GM21529 (cell line): ENCODE measurements around the gene ASIC4.
A peak's percentile ranks its signal among the peaks of the same experiment; 100 is the strongest.

Experiments
- ATAC-seq: cut with Tn5 transposase; IDR thresholded peaks from one replicate; pipeline ENCODE4 v1.9.1; 2021; ENCODE audit not compliant: unreplicated experiment

ASIC4 gene

DNA sequence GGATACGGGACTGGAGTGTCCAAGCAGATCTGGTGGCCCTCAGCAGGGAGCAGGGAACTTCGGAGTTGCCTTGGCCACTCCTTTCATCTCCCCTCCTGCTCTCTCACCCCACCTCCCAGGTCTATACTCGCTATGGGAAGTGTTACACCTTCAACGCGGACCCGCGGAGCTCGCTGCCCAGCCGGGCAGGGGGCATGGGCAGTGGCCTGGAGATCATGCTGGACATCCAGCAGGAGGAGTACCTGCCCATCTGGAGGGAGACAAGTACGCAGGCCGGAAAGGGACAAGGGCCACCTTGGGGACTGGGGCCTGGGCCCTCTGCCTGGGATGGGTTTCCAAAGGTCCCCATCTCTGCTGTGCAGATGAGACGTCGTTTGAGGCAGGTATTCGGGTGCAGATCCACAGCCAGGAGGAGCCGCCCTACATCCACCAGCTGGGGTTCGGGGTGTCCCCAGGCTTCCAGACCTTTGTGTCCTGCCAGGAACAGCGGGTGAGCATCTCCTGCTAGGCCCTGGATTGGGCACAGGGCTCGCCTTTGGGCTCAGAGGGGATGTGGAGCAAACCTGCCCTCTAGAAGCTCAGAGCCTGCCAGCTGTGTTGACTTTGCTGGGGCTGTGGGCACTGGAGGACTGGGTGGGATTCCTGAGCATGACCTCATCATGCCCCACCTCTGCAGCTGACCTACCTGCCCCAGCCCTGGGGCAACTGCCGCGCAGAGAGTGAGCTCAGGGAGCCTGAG, 17.5 kb downstream of the ASIC4 start:
- ATAC-seq = no peak

DNA sequence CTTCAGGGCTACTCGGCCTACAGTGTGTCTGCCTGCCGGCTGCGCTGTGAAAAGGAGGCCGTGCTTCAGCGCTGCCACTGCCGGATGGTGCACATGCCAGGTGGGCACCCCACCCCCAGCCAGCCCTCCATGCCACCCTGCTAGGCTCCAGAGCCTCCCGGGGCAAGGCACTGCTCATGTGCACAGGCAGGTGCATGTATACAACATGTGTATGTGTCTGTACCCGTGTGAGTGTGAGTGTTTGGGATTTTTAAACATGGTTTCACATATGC, 18.0 kb downstream of the ASIC4 start:
- ATAC-seq = no peak

DNA sequence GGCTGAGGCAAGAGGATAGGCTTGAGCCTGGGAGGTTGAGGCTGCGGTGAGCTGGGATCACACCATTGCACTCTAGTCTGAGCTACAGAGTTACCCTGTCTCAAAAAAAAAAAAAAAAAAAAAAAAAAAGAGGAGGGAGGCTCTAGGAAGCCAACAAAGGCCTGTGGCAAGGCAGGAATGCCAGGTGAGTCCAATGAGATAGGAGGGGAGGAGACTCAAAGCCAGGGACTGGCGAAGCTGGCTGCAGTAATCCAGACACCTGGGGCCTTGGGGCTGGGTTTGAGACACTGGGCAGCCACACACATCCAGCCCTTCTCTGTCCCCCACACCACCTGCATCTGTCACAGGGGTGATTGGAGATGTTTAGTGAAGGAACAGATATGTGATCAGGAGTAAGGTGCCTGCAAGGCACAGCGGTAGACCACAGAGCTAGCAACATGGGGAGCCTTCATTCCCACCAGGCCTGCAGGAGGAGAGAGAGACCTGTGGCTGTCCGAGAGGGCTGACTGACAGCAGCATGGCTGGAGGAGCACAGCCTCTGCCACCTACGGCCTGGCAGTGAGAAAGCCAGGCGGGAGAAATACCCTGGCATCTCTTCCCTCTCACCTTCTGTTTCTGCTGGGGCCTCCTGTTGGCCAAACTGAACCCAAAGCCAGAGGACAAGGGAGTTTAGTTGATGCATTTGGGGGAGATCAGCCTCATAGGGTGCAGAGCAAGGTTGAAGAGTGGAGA, 19.8 kb downstream of the ASIC4 start:
- no peak for ATAC-seq

DNA sequence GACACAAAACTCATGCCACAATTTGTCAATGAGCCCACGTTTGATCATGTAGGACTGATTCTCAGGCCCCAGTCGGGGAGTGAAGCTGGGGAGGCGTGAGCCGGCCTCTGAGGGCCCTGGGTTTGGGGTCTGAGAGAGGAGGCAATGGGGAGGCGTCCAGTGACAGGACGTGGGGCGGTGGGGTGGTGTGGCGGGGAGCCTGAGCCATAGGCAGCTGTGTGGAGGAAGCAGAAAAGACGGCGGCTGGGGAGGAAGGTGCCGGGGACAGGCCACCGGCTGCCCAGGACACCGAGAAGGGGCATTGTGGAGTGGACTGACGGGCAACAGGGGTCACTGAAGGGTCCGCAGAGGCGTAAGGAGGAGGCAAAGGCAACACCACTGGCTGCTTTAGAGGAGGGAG, 22.1 kb downstream of the ASIC4 start:
- ATAC-seq = no peak

DNA sequence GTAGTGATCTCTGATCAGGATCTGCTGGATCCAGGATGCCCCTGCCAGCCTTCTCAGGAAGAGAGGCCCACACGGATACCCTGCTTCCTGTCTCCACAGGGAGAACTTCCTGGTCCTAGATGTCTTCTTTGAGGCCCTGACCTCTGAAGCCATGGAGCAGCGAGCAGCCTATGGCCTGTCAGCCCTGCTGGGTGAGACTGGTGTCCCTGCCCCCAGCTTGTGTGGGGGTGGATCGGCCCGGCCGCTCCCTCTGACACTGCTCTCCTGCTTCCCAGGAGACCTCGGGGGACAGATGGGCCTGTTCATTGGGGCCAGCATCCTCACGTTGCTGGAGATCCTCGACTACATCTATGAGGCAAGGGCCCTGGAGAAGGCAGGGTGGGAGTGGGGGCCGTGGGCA, 22.7 kb downstream of the ASIC4 start:
- ATAC-seq = no peak

DNA sequence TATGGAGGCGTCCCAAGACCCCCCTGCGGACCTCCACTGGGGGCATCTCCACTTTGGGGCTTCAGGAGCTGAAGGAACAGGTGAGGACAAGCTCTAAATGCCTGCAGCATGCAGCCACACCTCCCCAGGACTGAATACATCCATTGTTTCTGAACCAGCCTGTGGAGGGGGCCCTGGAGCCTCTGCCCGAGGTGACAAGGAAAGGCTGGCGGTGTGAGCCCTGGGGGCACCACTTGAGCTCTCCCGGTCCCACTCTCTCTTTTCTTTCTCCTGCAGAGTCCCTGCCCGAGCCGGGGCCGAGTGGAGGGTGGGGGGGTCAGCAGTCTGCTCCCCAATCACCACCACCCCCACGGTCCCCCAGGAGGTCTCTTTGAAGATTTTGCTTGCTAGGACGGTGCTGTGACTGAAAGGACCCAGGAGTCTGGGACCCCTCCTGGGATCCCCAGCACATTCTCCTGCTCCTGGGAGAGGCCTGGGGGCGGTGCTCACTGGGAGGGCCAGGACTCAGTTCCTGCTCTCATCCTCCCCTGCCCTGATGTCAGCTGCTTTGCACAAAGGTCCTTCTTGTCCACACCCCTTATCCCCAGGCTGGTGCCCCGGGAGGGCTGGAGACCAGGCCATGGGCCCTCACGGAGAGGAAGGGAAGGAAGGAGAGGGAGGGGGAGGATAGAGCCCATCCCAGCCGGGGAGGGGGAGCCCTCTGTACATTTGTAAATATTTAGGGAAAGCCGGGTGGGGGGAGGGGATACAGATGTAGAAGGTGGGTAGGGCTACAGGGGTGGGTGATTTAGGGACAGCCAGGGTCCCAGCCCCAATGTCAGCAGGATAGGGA, 23.6 kb downstream of the ASIC4 start:
- ATAC-seq = no peak

DNA sequence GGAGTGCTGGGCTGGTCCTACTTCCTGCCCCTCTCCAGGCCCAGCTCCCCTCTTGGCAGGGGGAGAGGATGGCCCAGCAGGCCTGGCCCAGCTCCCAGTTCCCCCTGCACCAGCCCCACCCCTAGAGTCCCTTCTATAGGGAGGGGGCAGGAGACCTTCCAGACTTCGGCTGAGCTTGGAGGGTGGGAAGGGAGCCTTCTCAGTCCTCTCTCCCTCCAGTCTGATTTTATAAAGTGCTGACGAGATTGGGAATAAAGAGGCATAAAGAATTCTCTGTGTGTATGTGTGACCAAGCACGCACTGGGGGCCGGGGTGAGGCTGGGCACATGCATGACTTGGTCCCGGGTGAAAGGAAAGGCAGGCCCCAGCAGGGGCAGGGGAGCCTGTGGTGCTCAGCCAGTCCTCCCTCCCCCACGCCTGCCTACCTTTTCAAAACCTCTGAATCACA, 24.2 kb downstream of the ASIC4 start:
- no peak for ATAC-seq

DNA sequence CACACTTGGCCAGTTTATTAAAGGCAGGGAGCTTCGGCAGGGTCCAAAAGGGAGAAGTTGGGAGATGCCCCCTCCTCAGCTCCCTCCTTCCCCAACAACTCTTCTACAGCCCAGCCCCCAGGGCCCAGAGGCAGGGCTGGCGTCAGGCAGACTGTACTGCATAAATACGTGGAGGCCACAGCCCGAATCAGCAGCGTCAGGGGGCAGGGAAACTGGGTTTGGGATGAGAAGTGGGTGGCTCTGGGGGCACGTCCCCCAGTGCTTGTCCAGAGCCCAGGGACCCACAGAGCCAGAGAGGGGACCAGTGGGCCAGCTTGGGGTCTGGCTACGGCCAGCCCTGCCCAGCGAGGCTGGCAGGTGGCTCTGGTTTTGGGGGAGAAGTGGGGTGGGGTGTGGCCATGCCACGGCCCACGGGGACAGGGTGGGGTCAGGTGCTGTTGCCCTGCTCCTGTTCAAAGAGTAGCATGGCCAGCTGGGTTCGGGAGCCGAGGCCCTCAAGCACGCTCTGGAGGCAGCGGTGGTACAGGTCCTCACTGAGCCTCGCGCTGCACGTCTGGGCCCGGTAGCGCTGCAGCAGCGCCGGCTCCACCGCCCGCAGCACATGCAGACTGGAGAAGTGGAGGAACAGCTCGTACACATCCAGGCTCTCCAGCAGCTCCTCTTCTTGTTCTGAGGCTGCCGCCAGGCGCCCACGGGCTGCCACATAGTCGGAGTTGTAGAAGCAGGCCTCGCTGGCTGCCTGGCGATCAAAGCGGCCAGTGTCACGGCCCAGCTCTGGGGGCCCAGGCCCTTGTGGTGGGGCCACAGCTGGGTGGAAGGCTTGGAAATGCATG, 24.9 kb downstream of the ASIC4 start:
- no peak for ATAC-seq

DNA sequence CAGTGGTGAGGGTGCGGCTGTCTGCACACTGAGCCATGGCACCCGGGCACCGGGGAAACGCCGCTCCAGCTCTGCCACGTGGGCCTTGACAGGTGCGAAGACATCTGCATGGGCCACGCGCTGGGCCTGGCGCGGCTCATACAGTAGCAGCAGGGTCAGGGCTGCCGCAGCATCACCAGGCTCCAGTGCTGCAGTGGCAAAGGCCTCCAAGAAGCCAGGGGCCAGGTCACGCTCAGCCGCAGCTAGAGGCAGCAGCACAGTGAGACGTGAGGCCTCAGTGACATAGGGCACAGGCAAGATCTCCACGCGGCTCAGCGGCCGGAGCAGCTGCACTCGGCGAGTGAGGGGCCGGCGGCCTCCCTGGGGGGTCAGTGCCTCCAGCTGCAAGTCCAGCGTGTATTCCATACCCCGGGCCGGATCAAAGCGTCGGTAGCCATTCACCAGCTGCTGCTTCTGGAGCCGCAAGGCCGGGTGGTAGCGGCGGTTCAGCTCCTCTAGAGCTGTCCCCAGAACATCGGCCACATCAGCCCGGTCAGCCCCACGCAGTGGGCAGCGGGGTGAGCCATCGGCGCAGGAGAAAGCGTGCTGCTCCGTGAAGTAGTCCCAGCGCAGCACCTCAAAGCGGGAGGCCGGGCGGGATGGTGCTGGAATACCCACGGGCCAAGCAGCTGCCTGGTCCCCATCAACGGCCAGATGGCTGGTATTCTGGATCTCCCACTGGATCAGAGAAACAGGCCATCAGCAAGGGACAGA, 25.8 kb downstream of the ASIC4 start:
- ATAC-seq = no peak

DNA sequence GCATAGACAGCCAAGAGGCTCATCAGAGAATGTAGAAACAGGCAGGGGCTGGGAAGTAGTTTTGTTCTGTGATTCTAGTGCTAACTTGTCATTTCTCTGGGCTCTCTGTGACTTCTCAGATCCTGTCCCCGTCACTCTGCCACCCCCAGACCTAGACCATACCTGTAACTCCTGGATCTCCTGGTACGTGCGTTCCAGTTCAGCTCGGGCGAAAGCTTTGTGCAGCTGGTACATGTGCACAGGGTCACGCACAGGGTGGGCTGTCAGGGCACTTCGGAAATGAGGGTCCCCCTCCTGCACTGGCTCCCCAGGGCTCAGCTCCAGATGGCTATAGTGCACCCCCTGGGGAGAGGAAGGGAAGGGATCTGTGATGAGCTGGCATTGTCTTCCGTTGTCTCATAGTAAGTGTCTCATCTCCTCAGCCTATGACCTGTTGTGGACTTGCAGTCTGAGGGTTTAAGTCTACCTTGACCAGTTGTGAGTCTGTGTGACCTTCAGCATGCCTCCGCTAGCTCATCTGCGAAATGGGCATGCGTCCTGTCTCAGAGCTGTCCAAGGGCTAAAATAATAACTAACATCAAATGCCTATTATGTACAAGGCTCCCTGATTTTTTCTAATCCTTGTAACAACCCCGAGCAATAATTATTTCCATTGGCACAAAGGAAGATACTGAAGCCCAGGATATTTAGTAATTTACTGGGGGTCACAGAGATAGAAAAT, 26.7 kb downstream of the ASIC4 start:
- ATAC-seq = no peak

DNA sequence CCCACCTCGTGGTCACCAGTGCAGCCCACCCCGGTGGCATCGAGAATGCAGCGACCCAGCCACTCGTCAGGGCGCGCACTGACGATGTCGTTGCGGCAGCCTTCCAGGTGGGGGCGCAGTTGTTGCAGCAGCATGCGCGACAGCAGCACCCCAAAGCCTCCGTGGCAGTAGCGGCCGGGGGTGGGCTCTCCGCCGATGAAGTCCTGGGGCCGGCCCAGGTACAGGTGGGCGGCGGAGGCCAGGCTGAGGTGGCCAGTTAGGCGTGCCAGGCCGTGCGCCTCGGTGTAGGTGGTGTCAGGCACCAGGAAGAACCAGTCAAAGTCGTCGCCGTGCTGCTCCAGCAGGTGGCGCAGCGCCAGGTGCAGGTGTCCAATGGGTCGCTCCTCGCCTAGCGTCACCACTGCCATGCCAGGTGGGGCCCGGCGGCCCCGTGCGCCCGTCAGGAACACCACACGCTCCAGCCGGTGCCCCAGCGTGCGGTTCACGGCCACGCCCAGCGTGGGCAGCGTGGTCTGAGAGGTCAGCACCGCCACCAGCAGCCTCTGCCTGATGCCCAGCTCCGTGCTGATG, 27.4 kb downstream of the ASIC4 start:
- ATAC-seq = peak; percentile 46

DNA sequence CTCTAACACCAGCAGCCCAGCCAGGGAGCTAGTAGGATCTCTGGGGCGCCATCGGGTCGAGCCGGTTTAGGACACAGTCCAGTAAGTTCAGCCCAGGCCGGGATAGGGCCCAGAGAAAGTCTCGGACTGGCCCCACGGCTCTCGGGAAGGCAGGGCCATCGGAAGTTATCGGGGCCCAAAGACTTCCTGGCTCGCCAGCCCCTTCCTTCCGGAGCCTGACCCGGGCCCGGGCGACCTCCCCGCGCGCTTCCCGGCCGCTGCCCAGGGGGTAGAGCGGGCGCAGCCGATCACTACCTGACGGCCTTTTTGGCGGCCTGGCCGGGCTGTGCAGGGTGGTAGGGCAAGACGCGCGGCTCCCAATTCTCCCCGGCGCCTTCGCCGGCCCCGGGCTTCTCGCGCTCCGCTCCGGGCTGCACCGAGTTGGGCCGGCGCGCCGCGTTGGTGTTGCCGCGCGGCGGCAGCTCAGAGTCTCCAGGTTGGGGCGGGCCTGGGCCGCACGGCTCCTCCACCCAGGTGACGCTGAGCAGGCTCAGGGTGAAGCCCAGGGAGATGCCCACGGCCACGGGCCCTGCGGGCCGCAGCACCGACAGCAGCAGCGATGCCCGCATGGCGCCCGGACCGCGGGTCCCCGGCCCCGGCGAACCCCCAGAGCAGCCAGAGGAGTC, 28.8 kb downstream of the ASIC4 start:
- ATAC-seq = peak; percentile 37

DNA sequence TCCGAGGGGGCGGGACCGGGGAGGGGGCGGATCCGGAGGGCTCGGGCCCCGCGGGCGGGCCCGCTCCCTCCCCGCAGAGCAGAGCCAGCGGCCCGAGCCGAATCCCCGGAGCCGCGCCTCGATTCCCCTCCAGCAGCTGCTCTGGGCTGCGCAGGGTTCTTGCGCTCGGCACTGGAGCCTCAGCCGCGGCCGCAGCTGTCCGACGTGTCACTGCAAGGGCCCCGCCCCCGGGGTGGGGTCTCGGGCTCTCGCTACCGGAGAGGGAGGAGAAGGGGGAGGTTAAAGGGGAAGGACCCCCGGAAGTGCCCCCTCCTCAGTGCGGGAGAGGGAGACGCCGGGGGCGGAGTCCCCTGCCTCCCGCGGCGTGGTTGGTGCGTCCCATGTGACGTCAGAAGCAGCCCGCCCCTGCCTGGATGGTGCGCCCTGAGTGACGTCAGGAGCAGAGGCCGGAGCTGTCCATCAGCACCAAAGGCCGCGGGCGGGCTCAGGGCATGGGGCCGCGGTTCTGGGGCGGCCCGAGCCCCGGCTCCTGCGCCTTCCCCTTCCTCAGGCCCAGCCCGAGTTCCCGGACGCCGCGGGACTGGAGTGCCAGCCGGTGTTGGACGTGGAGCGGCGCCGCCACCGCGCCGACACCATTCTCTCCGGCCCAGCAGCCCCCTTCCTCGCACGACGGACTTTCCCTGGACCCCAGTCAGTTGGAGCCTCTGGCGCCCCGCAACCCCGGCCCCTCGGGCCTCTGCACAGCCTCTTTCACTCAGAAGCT, 29.5 kb downstream of the ASIC4 start, which contains the start of the genes CHPF and TMEM198:
Gene CHPF, minus strand, starts transcription at position 214 of the 763 bp plus-strand sequence. CDS start 271 bp downstream, outside the sequence.
Gene TMEM198, plus strand, starts transcription at position 433 of the 763 bp plus-strand sequence. CDS start 700 bp downstream, outside the sequence.
- peak; percentile 67 for ATAC-seq

DNA sequence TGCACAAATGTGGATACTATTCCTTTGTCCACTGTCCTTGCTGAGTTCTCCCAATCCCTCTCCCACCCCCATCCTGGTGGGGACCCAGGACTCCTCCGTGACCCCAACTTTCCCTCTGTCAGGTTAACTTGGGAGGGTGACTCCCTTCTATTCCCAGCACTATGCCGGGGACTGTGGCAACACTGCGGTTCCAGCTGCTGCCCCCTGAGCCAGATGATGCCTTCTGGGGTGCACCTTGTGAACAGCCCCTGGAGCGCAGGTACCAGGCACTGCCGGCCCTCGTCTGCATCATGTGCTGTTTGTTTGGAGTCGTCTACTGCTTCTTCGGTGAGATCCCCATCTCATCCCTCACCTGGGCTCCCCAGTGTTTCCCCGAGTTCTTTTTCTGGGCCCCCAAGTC, 30.3 kb downstream of the ASIC4 start:
- no peak for ATAC-seq

DNA sequence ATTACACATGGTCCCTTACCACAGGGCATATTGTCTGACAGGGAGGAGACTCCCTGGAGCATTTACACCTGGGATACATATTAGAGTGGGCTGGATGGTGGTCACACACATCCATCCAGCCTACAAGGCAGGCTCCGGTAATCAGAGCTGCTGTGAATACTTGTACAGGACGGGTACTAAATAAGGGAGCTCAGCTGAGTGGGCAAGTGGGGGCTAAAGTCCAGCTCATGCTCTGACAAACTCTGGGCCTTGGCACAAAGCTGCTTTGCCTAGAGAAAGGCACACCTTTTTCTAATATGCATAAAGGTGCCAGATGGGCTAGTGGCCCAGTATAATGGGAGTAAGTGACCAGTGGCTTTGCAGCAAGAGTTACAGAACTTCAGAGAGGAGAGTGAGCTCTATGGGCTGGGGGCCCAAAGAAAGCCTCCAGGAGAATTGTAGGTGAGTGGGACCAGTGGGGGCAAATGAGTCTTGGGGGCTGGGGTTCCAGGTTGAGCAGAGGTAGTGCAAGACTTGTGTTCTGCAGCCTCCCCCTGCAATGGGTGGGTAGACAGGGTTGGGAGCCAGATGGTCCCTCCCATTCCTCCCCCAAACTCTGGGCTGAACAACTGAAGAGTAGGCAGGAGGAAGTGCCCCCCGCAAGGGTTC, 31.1 kb downstream of the ASIC4 start:
- ATAC-seq = no peak

DNA sequence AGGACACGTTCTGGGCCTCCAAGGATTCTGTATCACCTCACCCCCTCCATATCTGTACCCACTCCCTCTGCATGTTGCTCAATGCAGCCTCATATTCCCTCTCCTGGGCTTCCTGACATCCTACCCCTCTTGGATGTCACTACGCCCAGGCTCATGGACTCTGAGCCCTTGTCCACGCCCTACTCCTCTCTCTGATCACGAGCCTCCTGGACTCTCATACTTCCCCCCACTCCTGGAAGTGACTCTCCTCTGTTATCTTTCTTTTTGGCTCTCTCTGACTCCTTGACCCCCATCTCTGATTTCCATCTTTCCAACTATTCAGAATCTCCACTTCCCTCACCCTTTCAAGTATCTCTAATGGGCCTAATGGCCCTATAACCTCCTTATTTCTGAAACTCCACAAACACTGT, 31.7 kb downstream of the ASIC4 start:
- no peak for ATAC-seq

DNA sequence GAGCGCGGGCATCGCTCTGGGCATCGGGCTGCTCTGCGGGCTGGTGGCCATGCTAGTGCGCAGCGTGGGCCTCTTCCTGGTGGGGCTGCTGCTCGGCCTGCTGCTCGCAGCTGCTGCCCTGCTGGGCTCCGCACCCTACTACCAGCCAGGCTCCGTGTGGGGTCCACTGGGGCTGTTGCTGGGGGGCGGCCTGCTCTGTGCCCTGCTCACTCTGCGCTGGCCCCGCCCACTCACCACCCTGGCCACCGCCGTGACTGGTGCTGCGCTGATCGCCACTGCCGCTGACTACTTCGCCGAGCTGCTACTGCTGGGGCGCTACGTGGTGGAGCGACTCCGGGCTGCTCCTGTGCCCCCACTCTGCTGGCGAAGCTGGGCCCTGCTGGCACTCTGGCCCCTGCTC, 33.3 kb downstream of the ASIC4 start:
- no peak for ATAC-seq
